HL-60 (cell line): Measurements from ENCODE around the gene FGFR4.
A peak's percentile ranks its signal among the peaks of the same experiment; 100 is the strongest.

Experiments
- DNase-seq, 2 experiments: peaks; one replicate each; pipeline ENCODE4 v3.0.0-alpha.2; 2010 to 2020; ENCODE audit warnings: low read depth in 1 of 2, low spot score in 1 of 2
- H3K27ac ChIP-seq: fragments of 250-450 bp; sonication (Bioruptor Pico); replicated peaks from 2 replicates; pipeline ENCODE4 v1.5.1; 2020; ENCODE audit warnings: mild to moderate bottlenecking, moderate library complexity
- H3K27me3 ChIP-seq: fragments of 250-450 bp; sonication (Bioruptor Pico); 2 replicates; pipeline ENCODE4 v1.5.1; 2021; ENCODE audit warnings: mild to moderate bottlenecking, moderate library complexity; ENCODE audit not compliant: insufficient read depth, poor library complexity, severe bottlenecking
- H3K4me3 ChIP-seq: replicated peaks from 2 replicates; pipeline ENCODE4 v1.5.1; 2011; ENCODE audit warnings: mild to moderate bottlenecking, control low read depth, low read length; ENCODE audit not compliant: insufficient read depth
- CTCF ChIP-seq: IDR thresholded peaks from one replicate; pipeline ENCODE4 v1.5.1; 2011; ENCODE audit warnings: low read length, control low read depth, inconsistent platforms; ENCODE audit not compliant: insufficient read depth
- GABPA ChIP-seq: IDR thresholded peaks from 2 replicates; pipeline ENCODE4 v1.6.1; 2012; ENCODE audit warnings: low read depth
- POLR2AphosphoS5 ChIP-seq: IDR thresholded peaks from 2 replicates; pipeline ENCODE4 v1.6.1; 2012; ENCODE audit warnings: low read depth
- REST ChIP-seq: IDR thresholded peaks from 2 replicates; pipeline ENCODE4 v1.6.1; 2012; ENCODE audit warnings: low read depth; ENCODE audit not compliant: insufficient replicate concordance
- SPI1 ChIP-seq: IDR thresholded peaks from 2 replicates; pipeline ENCODE4 v1.6.1; 2012; ENCODE audit warnings: low read depth, mild to moderate bottlenecking, borderline replicate concordance

FGFR4 gene

GRCh38 chr5:177111720-177112394 lies 25.1 kb downstream of the FGFR4 start:
- no peak overlapping the region for H3K4me3 ChIP-seq

GRCh38 chr5:177112589-177113220 lies 26.0 kb downstream of the FGFR4 start:
- H3K27ac ChIP-seq: no peak overlapping the region
- no peak for DNase-seq
- TF ChIP-seq CTCF: no peak
- no peak for TF ChIP-seq GABPA
- TF ChIP-seq POLR2AphosphoS5: no peak
- no peak for TF ChIP-seq SPI1
- no peak for TF ChIP-seq REST
- no peaks in the 10 kb centered on the region for H3K27me3 ChIP-seq
- no peak overlapping the region for H3K4me3 ChIP-seq

More at GRCh38 chr5:177111720-177112394, 25.1 kb downstream of the FGFR4 start:
- DNase-seq: peak in 1 of 2 experiments; percentile 35
- H3K27me3 ChIP-seq: no peaks in the 10 kb centered on the region
- no peak overlapping the region for H3K27ac ChIP-seq
- TF ChIP-seq CTCF (peak; percentile 92), REST (no peak)

GRCh38 chr5:177113566-177114424 lies 27.1 kb downstream of the FGFR4 start:
- TF ChIP-seq SPI1: no peak
- TF ChIP-seq CTCF: peak; percentile 100
- H3K27ac ChIP-seq: no peak overlapping the region
- no peaks in the 10 kb centered on the region for H3K27me3 ChIP-seq
- no peak overlapping the region for H3K4me3 ChIP-seq
- DNase-seq: peak; percentile 29 to 72
